Left kidney (tissue), 2 donors: ENCODE data around the gene RUSC1. TPM values are rescaled to one million over a fixed set of nuclear protein-coding genes. Genes with fewer than 3 reads are reported as not detected.
"Not testable (repeated sequence)": the region's sequence is repeated elsewhere in the genome, so short reads cannot be mapped to it uniquely, and the experiment has no call there.

Experiments used
- DNase-seq: peaks from one replicate; pipeline ENCODE4 v3.0.0-alpha.2; 2013
- polyA plus RNA-seq: library from polyadenylated mRNA; unstranded; fragments of 120-200 nt; gene quantifications from one replicate; pipeline ENCODE4 v1.2.1, GENCODE V29; 2013; ENCODE audit not compliant: insufficient read length

The RUSC1 gene
- polyA plus RNA-seq, 1 donor, result 34.3 TPM

- DNase-seq, result peak; percentile 89
Observed at GRCh38 chr1:155322953-155323728, 2.4 kb downstream of the RUSC1 start.

GRCh38 chr1:155323729-155324036 lies 3.0 kb downstream of the RUSC1 start:
- peak; percentile 81 for DNase-seq

- DNase-seq, result peak; percentile 89
Observed at GRCh38 chr1:155324037-155324716, 3.5 kb downstream of the RUSC1 start.

DNA sequence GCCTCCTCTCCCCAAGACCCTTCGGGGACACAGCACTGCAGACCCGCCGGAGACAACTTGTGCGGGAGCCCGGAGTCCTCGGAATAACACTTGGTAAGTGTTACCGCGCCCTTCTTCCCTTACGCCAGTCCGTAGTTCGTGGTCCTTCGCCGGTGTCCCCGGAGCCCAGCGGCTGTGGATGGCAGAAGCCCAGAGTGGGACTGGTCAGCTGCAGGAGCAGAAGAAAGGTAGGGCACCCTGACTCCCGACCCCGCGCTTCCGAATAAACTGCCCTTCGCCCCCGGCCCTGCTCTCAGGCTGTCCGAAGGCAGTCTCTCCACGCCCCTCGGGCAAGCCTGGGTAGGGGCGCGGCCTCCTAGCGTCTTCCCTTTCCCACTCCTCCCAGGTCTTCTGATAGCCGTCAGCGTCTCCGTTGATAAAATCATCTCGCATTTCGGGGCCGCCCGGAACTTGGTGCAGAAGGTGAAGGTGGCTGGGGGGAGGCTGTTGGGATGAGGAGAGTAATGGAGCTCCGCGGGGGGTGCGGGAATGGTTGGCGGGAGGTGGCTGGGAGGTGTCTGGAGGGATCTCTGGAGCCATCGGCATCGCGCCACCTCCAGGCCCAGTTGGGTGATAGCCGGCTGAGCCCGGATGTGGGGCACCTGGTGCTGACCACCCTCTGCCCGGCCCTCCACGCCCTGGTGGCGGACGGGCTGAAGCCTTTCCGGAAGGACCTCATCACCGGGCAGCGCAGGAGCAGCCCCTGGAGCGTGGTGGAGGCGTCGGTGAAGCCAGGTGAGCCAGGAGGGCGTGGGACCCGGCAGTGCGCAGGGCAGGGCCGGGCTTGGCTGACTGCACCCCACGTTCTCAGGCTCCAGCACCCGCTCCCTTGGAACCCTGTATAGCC lies 4.3 kb downstream of the RUSC1 start:
- DNase-seq, result peak; percentile 47

GRCh38 chr1:155325603-155325893 lies 4.9 kb downstream of the RUSC1 start:
- no peak for DNase-seq

GRCh38 chr1:155326020-155326526 lies 5.4 kb downstream of the RUSC1 start:
- DNase-seq, result no peak

GRCh38 chr1:155326631-155327037 lies 5.9 kb downstream of the RUSC1 start:
- DNase-seq, result no peak

DNA sequence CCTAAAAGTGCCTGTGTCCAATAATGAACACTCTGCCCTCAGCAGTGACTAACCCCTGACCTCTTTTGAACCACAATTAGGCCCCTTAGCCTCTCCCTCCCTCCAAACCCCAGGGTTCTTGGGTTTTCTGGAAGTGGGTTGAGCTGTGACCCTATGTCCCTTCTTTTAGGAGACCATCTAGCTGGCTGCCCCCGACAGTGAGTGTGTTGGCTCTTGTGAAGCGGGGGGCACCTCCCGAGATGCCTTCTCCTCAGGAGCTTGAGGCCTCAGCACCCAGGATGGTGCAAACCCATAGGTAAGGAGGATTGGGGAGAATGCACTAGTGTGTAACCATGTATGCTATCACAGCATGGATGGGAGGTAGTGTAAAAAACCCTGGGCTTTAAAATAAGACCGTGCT lies 7.3 kb downstream of the RUSC1 start:
- DNase-seq, result no peak

DNA sequence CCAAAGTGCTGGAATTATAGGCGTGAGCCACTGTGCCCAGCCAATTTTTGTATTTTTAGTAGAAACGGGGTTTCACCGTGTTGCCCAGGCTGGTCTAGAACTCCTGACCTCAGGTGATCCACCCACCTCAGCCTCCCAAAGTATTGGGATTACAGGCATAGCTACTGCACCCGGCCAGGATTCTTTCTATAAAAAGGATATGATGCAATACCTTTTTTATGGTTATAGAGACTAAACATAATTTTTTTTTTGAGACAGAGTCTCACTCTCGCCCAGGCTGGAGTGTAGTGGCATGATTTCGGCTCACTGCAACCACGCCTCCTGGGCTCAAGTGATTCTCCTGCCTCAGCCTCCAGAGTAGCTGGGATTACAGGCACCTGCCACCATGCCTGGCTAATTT lies 8.2 kb downstream of the RUSC1 start:
- not testable (repeated sequence) for DNase-seq

- DNase-seq, result no peak
Observed at GRCh38 chr1:155329980-155330598, 9.4 kb downstream of the RUSC1 start.

- DNase-seq, result peak; percentile 35
Observed at GRCh38 chr1:155334962-155335361, 14.3 kb downstream of the RUSC1 start.

DNA sequence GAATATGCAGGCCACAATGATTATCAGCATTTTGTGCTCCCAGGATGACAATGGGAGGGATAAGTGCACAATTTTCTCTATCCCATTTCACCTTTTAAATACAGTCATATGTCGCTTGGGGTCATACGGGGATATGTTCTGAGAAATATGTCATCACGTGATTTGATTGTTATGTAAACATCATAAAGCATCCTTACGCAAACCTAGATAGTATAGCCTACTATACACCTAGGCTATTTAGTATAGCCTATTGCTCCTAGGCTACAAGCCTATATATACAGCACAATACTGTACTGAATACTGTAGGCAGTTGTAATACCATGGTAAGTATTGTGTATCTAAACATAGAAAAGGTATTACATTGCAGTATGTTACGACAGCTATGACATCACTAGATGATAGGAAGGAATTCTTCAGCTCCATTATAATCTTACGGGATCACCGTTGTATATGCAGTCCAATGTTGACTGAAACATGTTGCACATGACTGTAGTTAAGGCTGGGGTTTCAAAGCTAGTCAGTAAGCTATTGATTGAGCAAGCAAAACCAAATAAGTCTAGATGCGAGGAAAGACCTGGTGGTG lies 18.9 kb downstream of the RUSC1 start:
- DNase-seq, result no peak

- DNase-seq, result no peak
Observed at GRCh38 chr1:155342842-155343241, 22.1 kb downstream of the RUSC1 start.

DNA sequence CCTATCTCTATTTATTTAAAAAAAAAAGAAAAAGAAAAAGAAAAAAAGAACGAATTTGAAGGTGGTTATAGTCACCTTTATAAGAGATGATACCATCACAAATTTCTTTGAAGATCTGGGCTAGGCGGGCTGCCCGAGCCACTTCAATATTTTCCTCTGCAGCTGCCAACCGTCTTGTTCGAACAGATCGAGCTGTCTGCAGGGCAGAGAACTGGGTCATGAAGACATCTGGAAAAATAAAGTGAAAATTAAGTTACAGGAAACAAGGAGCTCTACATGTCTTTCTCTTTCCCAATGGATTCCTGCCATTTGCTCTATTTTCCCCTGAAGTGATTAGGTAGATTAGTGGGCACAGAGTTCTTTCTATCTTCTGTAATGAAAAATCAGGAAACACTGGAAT lies 31.9 kb downstream of the RUSC1 start:
- DNase-seq, result no peak

- DNase-seq, result no peak
Observed at GRCh38 chr1:155360051-155360450, 39.4 kb downstream of the RUSC1 start.

DNA sequence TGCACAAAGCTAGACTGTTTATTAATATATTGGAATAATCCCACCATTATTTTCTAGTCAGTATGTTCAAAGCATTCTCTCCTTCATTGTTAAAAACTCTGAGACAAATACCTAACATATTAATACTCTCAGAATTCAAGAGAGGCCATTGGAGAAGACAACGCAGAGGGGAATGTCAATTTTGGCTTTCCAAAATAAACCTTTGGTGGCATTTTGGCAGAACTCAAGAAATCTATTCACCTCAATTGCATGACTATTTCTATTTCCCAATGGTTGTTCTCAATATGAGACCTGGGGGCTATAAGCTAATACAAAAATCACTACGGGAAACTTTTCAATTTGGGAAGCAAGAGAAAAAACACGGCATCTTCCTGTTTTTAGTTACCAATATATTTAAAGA lies 58.5 kb downstream of the RUSC1 start:
- DNase-seq, result no peak

DNA sequence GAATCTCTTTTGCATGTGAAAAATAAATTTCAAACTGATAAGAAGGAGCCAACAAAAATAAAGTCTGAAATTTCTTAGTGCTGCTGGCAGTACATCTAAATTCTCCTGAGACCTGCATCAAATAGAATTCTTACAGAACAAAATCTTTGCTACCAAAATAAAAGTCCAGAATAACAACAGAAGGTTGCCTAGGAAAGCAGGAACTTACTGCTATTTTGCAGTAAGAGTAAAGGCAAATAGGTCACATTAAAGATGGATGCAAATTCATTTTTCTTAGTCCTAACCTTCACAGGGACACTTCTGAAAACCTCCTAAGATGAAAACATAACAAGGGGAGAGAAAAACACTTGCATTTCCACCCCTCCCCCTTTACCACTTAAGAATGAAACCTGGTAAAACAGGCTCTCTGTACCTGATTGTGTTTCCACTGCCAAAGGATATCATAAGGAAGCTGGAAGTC lies 59.0 kb downstream of the RUSC1 start:
- peak; percentile 54 for DNase-seq
